Mononuclear cell (primary cell): ENCODE results near the gene MED15. TPM values are rescaled to one million over a fixed set of nuclear protein-coding genes. Genes with fewer than 3 reads are reported as not detected.

Experiments used
- H3K27me3 ChIP-seq: 2 replicates; pipeline ENCODE4 v1.6.0; 2011; ENCODE audit warnings: low read length, control low read depth; ENCODE audit not compliant: insufficient read depth
- H3K4me1 ChIP-seq: 2 replicates; pipeline ENCODE4 v1.5.1; 2011; ENCODE audit warnings: mild to moderate bottlenecking, low read length, control low read depth; ENCODE audit not compliant: insufficient read depth
- H3K4me3 ChIP-seq: 2 replicates; pipeline ENCODE4 v1.5.1; 2011; ENCODE audit warnings: mild to moderate bottlenecking, low read length, moderate library complexity
- H3K9me3 ChIP-seq: 2 replicates; pipeline ENCODE4 v1.5.1; 2011; ENCODE audit warnings: low read depth, mild to moderate bottlenecking, control low read depth, low read length
- total RNA-seq: library from RNA; depleted of rRNA; stranded (reverse); fragments of >200 nt; gene quantifications from one replicate; pipeline ENCODE4 v1.2.3, GENCODE V29; 2012

MED15 gene
- total RNA-seq, 1 donor = 93.5 TPM

- no peak overlapping the region for H3K4me3 ChIP-seq
- H3K9me3 ChIP-seq = no peaks in the 10 kb centered on the region
- peaks cover 43% of the 10 kb centered on the region for H3K4me1 ChIP-seq
- no peaks in the 10 kb centered on the region for H3K27me3 ChIP-seq
These were observed 51.9 kb downstream of the MED15 start for GRCh38 chr22:20559174-20559760.

GRCh38 chr22:20560716-20561115, 53.3 kb downstream of the MED15 start:
- Histone ChIP-seq H3K27me3 (no peaks in the 10 kb centered on the region), H3K4me1 (peaks cover 43% of the 10 kb centered on the region), H3K9me3 (no peaks in the 10 kb centered on the region), H3K4me3 (no peak overlapping the region)

GRCh38 chr22:20561882-20562281, 54.5 kb downstream of the MED15 start:
- no peaks in the 10 kb centered on the region for H3K27me3 ChIP-seq
- H3K9me3 ChIP-seq = no peaks in the 10 kb centered on the region
- H3K4me3 ChIP-seq = no peak overlapping the region
- H3K4me1 ChIP-seq = peaks cover 43% of the 10 kb centered on the region

- no peaks in the 10 kb centered on the region for H3K9me3 ChIP-seq
- H3K4me1 ChIP-seq = peaks cover 46% of the 10 kb centered on the region
- no peaks in the 10 kb centered on the region for H3K27me3 ChIP-seq
- H3K4me3 ChIP-seq = no peak overlapping the region
These were observed 55.4 kb downstream of the MED15 start for GRCh38 chr22:20562607-20563465.

GRCh38 chr22:20563466-20563906, 56.1 kb downstream of the MED15 start:
- H3K27me3 ChIP-seq = no peaks in the 10 kb centered on the region
- no peak overlapping the region for H3K4me3 ChIP-seq
- H3K4me1 ChIP-seq = peaks cover 46% of the 10 kb centered on the region
- no peaks in the 10 kb centered on the region for H3K9me3 ChIP-seq

- H3K4me1 ChIP-seq = peaks cover 48% of the 10 kb centered on the region
- no peaks in the 10 kb centered on the region for H3K9me3 ChIP-seq
- no peaks in the 10 kb centered on the region for H3K27me3 ChIP-seq
- H3K4me3 ChIP-seq = no peak overlapping the region
These were observed 56.5 kb downstream of the MED15 start for GRCh38 chr22:20563941-20564371.

GRCh38 chr22:20565079-20565734, 57.8 kb downstream of the MED15 start:
- no peak overlapping the region for H3K4me3 ChIP-seq
- no peaks in the 10 kb centered on the region for H3K9me3 ChIP-seq
- H3K4me1 ChIP-seq = peaks cover 60% of the 10 kb centered on the region
- H3K27me3 ChIP-seq = no peaks in the 10 kb centered on the region

GRCh38 chr22:20565761-20566160, 58.4 kb downstream of the MED15 start:
- H3K4me3 ChIP-seq = no peak overlapping the region
- H3K9me3 ChIP-seq = no peaks in the 10 kb centered on the region
- peaks cover 66% of the 10 kb centered on the region for H3K4me1 ChIP-seq
- no peaks in the 10 kb centered on the region for H3K27me3 ChIP-seq

- Histone ChIP-seq H3K4me1 (peaks cover 75% of the 10 kb centered on the region), H3K4me3 (no peak overlapping the region), H3K9me3 (no peaks in the 10 kb centered on the region), H3K27me3 (no peaks in the 10 kb centered on the region)
These were observed 59.2 kb downstream of the MED15 start for GRCh38 chr22:20566420-20567260.

- Histone ChIP-seq H3K4me1 (peaks cover 76% of the 10 kb centered on the region), H3K4me3 (no peak overlapping the region), H3K9me3 (no peaks in the 10 kb centered on the region), H3K27me3 (no peaks in the 10 kb centered on the region)
These were observed 60.0 kb downstream of the MED15 start for GRCh38 chr22:20567371-20567847.

- peaks cover 76% of the 10 kb centered on the region for H3K4me1 ChIP-seq
- H3K4me3 ChIP-seq = no peak overlapping the region
- no peaks in the 10 kb centered on the region for H3K27me3 ChIP-seq
These were observed 60.6 kb downstream of the MED15 start for GRCh38 chr22:20567993-20568417.

GRCh38 chr22:20568502-20569058, 61.2 kb downstream of the MED15 start:
- H3K9me3 ChIP-seq = no peaks in the 10 kb centered on the region
- no peaks in the 10 kb centered on the region for H3K27me3 ChIP-seq
- peaks cover 76% of the 10 kb centered on the region for H3K4me1 ChIP-seq
- no peak overlapping the region for H3K4me3 ChIP-seq

More at GRCh38 chr22:20567993-20568417, 60.6 kb downstream of the MED15 start:
- H3K9me3 ChIP-seq = no peaks in the 10 kb centered on the region

- Histone ChIP-seq H3K4me1 (peaks cover 72% of the 10 kb centered on the region), H3K4me3 (no peak overlapping the region), H3K27me3 (no peaks in the 10 kb centered on the region), H3K9me3 (no peaks in the 10 kb centered on the region)
These were observed 61.9 kb downstream of the MED15 start for GRCh38 chr22:20569059-20570058.
